ENCODE results near the gene MARK2.

MARK2 gene

DNA sequence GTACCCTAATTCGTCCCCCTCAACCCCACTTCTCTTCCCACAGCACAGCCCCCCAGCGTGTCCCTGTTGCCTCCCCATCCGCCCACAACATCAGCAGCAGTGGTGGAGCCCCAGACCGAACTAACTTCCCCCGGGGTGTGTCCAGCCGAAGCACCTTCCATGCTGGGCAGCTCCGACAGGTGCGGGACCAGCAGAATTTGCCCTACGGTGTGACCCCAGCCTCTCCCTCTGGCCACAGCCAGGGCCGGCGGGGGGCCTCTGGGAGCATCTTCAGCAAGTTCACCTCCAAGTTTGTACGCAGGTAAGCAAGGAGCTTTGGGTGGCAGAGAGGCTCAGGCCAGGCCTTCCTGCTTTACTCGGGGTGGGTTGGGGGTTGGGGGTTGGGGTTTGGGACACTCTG, 65.8 kb downstream of the MARK2 start:
- H3K9ac ChIP-seq (ENCODE audit: low read length), result no peak overlapping the region
- DNase-seq, result no peak
- no peaks in the 10 kb centered on the region for H3K9me2 ChIP-seq (replicated peaks; ENCODE audit: insufficient read depth, low read length)
- no peaks in the 10 kb centered on the region for H4K20me1 ChIP-seq (ENCODE audit: insufficient read depth, low read length)
- H3K4me3 ChIP-seq (ENCODE audit: low read length), result no peak overlapping the region
- no peaks in the 10 kb centered on the region for H3K79me2 ChIP-seq (ENCODE audit: low read length)
- H3K4me2 ChIP-seq (ENCODE audit: low read depth, low read length), result no peak overlapping the region
- H3F3A ChIP-seq (ENCODE audit: insufficient read depth, low read length), result no peaks in the 10 kb centered on the region
- no peaks in the 10 kb centered on the region for H3K4me1 ChIP-seq (ENCODE audit: low read length)
- no peak overlapping the region for H2AFZ ChIP-seq (ENCODE audit: low read length)
- TF ChIP-seq, protein P1, sequence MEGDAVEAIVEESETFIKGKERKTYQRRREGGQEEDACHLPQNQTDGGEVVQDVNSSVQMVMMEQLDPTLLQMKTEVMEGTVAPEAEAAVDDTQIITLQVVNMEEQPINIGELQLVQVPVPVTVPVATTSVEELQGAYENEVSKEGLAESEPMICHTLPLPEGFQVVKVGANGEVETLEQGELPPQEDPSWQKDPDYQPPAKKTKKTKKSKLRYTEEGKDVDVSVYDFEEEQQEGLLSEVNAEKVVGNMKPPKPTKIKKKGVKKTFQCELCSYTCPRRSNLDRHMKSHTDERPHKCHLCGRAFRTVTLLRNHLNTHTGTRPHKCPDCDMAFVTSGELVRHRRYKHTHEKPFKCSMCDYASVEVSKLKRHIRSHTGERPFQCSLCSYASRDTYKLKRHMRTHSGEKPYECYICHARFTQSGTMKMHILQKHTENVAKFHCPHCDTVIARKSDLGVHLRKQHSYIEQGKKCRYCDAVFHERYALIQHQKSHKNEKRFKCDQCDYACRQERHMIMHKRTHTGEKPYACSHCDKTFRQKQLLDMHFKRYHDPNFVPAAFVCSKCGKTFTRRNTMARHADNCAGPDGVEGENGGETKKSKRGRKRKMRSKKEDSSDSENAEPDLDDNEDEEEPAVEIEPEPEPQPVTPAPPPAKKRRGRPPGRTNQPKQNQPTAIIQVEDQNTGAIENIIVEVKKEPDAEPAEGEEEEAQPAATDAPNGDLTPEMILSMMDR (IDR thresholded peaks at IDR 0.05; ENCODE audit: low read length), result no peak
- TF ChIP-seq EZH2 (optimal IDR thresholded peaks at IDR 0.05; ENCODE audit: low read depth, low read length) (no peak), EZH2phosphoT487 (IDR thresholded peaks at IDR 0.05; ENCODE audit: low read length) (no peak)
- H3K36me3 ChIP-seq (replicated peaks; ENCODE audit: insufficient read depth, low read length), result peaks cover 6% of the 10 kb centered on the region; the same call in 1 of the 2 replicates
- no peaks in the 10 kb centered on the region for H3K9me3 ChIP-seq (replicated peaks; ENCODE audit: insufficient read depth, low read length)
- no peaks in the 10 kb centered on the region for H3K27me3 ChIP-seq (replicated peaks; ENCODE audit: insufficient read depth, low read length)
- H3K27ac ChIP-seq (ENCODE audit: low read length), result no peak overlapping the region

DNA sequence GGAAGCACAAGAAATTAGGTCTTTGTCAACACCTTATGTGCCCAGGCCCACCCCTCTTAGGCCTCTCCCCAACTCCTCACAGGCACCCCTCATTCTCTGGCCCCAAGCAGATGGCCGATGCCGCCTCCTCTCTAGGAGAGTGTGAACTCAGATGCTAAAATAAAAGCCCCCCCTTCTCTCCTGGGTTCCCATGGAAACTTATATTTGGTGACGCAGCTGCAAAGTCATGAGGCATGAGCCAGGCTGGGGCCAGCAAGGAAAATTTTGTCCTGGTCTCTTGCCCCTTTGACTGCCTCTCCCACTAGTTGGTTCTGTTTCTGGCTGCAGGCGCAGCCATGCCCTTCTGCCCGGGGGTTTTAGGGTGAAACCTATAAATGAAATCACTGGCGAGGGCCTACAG, 66.3 kb downstream of the MARK2 start:
- H3K9ac ChIP-seq (ENCODE audit: low read length), result no peak overlapping the region
- H3K27me3 ChIP-seq (replicated peaks; ENCODE audit: insufficient read depth, low read length), result no peaks in the 10 kb centered on the region
- H4K20me1 ChIP-seq (ENCODE audit: insufficient read depth, low read length), result no peaks in the 10 kb centered on the region
- H3K9me3 ChIP-seq (replicated peaks; ENCODE audit: insufficient read depth, low read length), result no peaks in the 10 kb centered on the region
- no peak for TF ChIP-seq EZH2 (optimal IDR thresholded peaks at IDR 0.05; ENCODE audit: low read depth, low read length)
- TF ChIP-seq EZH2phosphoT487 (IDR thresholded peaks at IDR 0.05; ENCODE audit: low read length), result no peak
- TF ChIP-seq, protein P1 (IDR thresholded peaks at IDR 0.05; ENCODE audit: low read length), result no peak
- no peaks in the 10 kb centered on the region for H3K9me2 ChIP-seq (replicated peaks; ENCODE audit: insufficient read depth, low read length)
- H3K36me3 ChIP-seq (replicated peaks; ENCODE audit: insufficient read depth, low read length), result peaks cover 4% of the 10 kb centered on the region; the same call in 1 of the 2 replicates
- no peak overlapping the region for H3K27ac ChIP-seq (ENCODE audit: low read length)
- no peaks in the 10 kb centered on the region for H3K4me1 ChIP-seq (ENCODE audit: low read length)
- H3K4me2 ChIP-seq (ENCODE audit: low read depth, low read length), result no peak overlapping the region
- H2AFZ ChIP-seq (ENCODE audit: low read length), result no peak overlapping the region
- DNase-seq, result no peak
- H3K79me2 ChIP-seq (ENCODE audit: low read length), result no peaks in the 10 kb centered on the region
- no peaks in the 10 kb centered on the region for H3F3A ChIP-seq (ENCODE audit: insufficient read depth, low read length)
- no peak overlapping the region for H3K4me3 ChIP-seq (ENCODE audit: low read length)

- DNase-seq, result no peak
- Histone ChIP-seq H3F3A (ENCODE audit: insufficient read depth, low read length) (no peaks in the 10 kb centered on the region), H3K79me2 (ENCODE audit: low read length) (no peaks in the 10 kb centered on the region), H3K4me1 (ENCODE audit: low read length) (no peaks in the 10 kb centered on the region), H3K9me2 (replicated peaks; ENCODE audit: insufficient read depth, low read length) (no peaks in the 10 kb centered on the region), H3K4me3 (ENCODE audit: low read length) (no peak overlapping the region), H4K20me1 (ENCODE audit: insufficient read depth, low read length) (no peaks in the 10 kb centered on the region), H3K27me3 (replicated peaks; ENCODE audit: insufficient read depth, low read length) (no peaks in the 10 kb centered on the region), H3K4me2 (ENCODE audit: low read depth, low read length) (no peak overlapping the region), H3K9ac (ENCODE audit: low read length) (no peak overlapping the region), H2AFZ (ENCODE audit: low read length) (no peak overlapping the region), H3K27ac (ENCODE audit: low read length) (no peak overlapping the region), H3K36me3 (replicated peaks; ENCODE audit: insufficient read depth, low read length) (peaks cover 4% of the 10 kb centered on the region; the same call in 1 of the 2 replicates), H3K9me3 (replicated peaks; ENCODE audit: insufficient read depth, low read length) (no peaks in the 10 kb centered on the region)
- TF ChIP-seq, protein P1 (IDR thresholded peaks at IDR 0.05; ENCODE audit: low read length), result no peak
- TF ChIP-seq EZH2phosphoT487 (IDR thresholded peaks at IDR 0.05; ENCODE audit: low read length) (no peak), EZH2 (optimal IDR thresholded peaks at IDR 0.05; ENCODE audit: low read depth, low read length) (no peak)
Observed at GRCh38 chr11:63906087-63906486, 67.2 kb downstream of the MARK2 start.
